Endodermal cell (in vitro differentiated cells): ENCODE measurements around the gene ZNF70. TPM values are rescaled to one million over a fixed set of nuclear protein-coding genes. Genes with fewer than 3 reads are reported as not detected.
A peak's percentile ranks its signal among the peaks of the same experiment; 100 is the strongest.

ENCODE experiments used
- DNase-seq: peaks from one replicate; pipeline ENCODE4 v3.0.0-alpha.2; 2017
- H3K27ac ChIP-seq: 2 replicates; pipeline ENCODE4 v1.5.1; 2013; ENCODE audit warnings: mild to moderate bottlenecking, low read depth, low read length, moderate library complexity
- H3K27me3 ChIP-seq: 2 replicates; pipeline ENCODE4 v1.6.1; 2013; ENCODE audit warnings: mild to moderate bottlenecking, low read length, moderate library complexity; ENCODE audit not compliant: insufficient read depth, control insufficient read depth, poor library complexity, severe bottlenecking
- H3K36me3 ChIP-seq: 2 replicates; pipeline ENCODE4 v1.7.0; 2013; ENCODE audit warnings: mild to moderate bottlenecking, low read length, moderate library complexity; ENCODE audit not compliant: control insufficient read depth, insufficient read depth
- H3K4me1 ChIP-seq: one replicate; pipeline ENCODE4 v1.7.0; 2013; ENCODE audit warnings: low read length; ENCODE audit not compliant: control insufficient read depth, insufficient read depth
- H3K4me3 ChIP-seq: 2 replicates; pipeline ENCODE4 v1.5.1; 2013; ENCODE audit warnings: mild to moderate bottlenecking, low read length, moderate library complexity
- H3K9ac ChIP-seq: 2 replicates; pipeline ENCODE4 v1.6.1; 2013; ENCODE audit warnings: mild to moderate bottlenecking, low read length, moderate library complexity; ENCODE audit not compliant: poor library complexity, severe bottlenecking; ENCODE audit errors: extremely low read depth
- H3K9me3 ChIP-seq: 2 replicates; pipeline ENCODE4 v1.6.1; 2013; ENCODE audit warnings: mild to moderate bottlenecking, low read length, moderate library complexity; ENCODE audit not compliant: control insufficient read depth
- H3K27ac Mint-ChIP-seq: 2 replicates; pipeline ENCODE4 v1.8.0; 2020; ENCODE audit warnings: mixed read lengths
- H3K27me3 Mint-ChIP-seq: 2 replicates; pipeline ENCODE4 v1.8.0; 2021; ENCODE audit warnings: mild to moderate bottlenecking, mixed read lengths; ENCODE audit not compliant: insufficient read depth
- H3K36me3 Mint-ChIP-seq: 2 replicates; pipeline ENCODE4 v1.8.0; 2020; ENCODE audit warnings: low read depth, mixed read lengths
- H3K4me1 Mint-ChIP-seq: 2 replicates; pipeline ENCODE4 v1.8.0; 2020; ENCODE audit warnings: mixed read lengths
- H3K4me3 Mint-ChIP-seq: 2 replicates; pipeline ENCODE4 v1.8.0; 2020; ENCODE audit warnings: mild to moderate bottlenecking, moderate library complexity, mixed read lengths
- H3K9me3 Mint-ChIP-seq: 2 replicates; pipeline ENCODE4 v1.8.0; 2020; ENCODE audit warnings: mild to moderate bottlenecking, mixed read lengths
- CTCF ChIP-seq: fragments of 200-600 bp; sonication (generic); conservative IDR thresholded peaks from 2 replicates; pipeline ENCODE4 v1.5.0; 2021; ENCODE audit warnings: antibody characterized with exemption, mild to moderate bottlenecking
- WGBS, 2 experiments: methylation state at CpG; one replicate each; pipeline versions ENCODE4 v1.1.5 to v1.1.7; 2013; ENCODE audit warnings: missing lambda C conversion rate in 2 of 2, mixed read lengths in 1 of 2; ENCODE audit not compliant: insufficient coverage in 1 of 2, insufficient read length in 1 of 2; 5-methylcytosine and 5-hydroxymethylcytosine counted together
- long read RNA-seq, 4 experiments: library from polyadenylated mRNA in 2 of 4; library from RNA in 1 of 4; library from capped mRNA in 1 of 4; stranded (forward) in 3 of 4; unstranded in 1 of 4; transcript quantifications; one replicate each; pipeline ENCODE4 v2.0.0, GENCODE V29; 2020 to 2021; ENCODE audit warnings: inconsistent platforms in 1 of 4
- polyA plus RNA-seq, 2 experiments: library from polyadenylated mRNA; stranded (reverse); fragments of 50-300 nt; gene quantifications; one replicate each; pipeline ENCODE4 v1.2.3, GENCODE V29; 2013
- total RNA-seq, 2 donors: library from RNA; stranded (reverse); fragmentation: NEBNext Ultra II Directional in 1 of 2; extraction: Animal tissue kit (Norgen Biotek cat#: 25700) in 1 of 2; gene quantifications; 2 replicates in 1 of 2; 3 replicates in 1 of 2; pipeline ENCODE4 v1.2.1, GENCODE V29; 2021

ZNF70 gene
- 1 to 10 TPM; 4.7 to 5.7 TPM for total RNA-seq
- polyA plus RNA-seq (2013, experiment 1 of 2): 4.4 TPM
- 3.8 TPM for polyA plus RNA-seq (2013, experiment 2 of 2)
- long read RNA-seq, experiment 1: 0 reads
- long read RNA-seq, experiment 2, full-length matches to known transcripts: 4 of 6 reads
- long read RNA-seq, experiment 2, partial matches to known transcripts: 0 of 6 reads
- long read RNA-seq, experiment 2, other reads (novel, unspliced or antisense): 2 of 6 reads
- long read RNA-seq, experiment 3, full-length matches to known transcripts: 1 of 2 reads
- long read RNA-seq, experiment 3, partial matches to known transcripts: 0 of 2 reads
- long read RNA-seq, experiment 3, other reads (novel, unspliced or antisense): 1 of 2 reads
- long read RNA-seq, experiment 4: 0 reads

- Mint-ChIP-seq H3K27me3 (no peaks in the 10 kb centered on the region), H3K27ac (peak within 1 kb of the TSS; percentile 91), H3K36me3 (peaks cover 5% of the 10 kb centered on the region), H3K4me3 (peak within 1 kb of the TSS; percentile 65), H3K4me1 (peaks cover 10% of the 10 kb centered on the region), H3K9me3 (no peaks in the 10 kb centered on the region)
- H3K9ac ChIP-seq: peak within 1 kb of the TSS; percentile 80
- no peaks in the 10 kb centered on the region for H3K9me3 ChIP-seq
- peak within 1 kb of the TSS; percentile 83 for H3K27ac ChIP-seq
- TF ChIP-seq CTCF: peak; percentile 17
- no peaks in the 10 kb centered on the region for H3K36me3 ChIP-seq
- H3K4me1 ChIP-seq: no peaks in the 10 kb centered on the region
- peak within 1 kb of the TSS; percentile 93 for H3K4me3 ChIP-seq
- peak; percentile 96 for DNase-seq
- WGBS, 2 experiments: 0 to 3% methylated on average over 10 to 78 of the region's 78 CpGs
- no peaks in the 10 kb centered on the region for H3K27me3 ChIP-seq
Measured at GRCh38 chr22:23750714-23751440, at the start of gene ZNF70. Gene ZNF70, minus strand, starts transcription at chr22:23751112. Its CDS starts 5,972 bp downstream, at chr22:23745140.

GRCh38 chr22:23796461-23796860, 45.5 kb upstream of the ZNF70 start:
- peaks cover 10% of the 10 kb centered on the region for H3K4me1 Mint-ChIP-seq
- no peak for DNase-seq
- Histone ChIP-seq H3K4me3 (no peak overlapping the region), H3K9ac (no peak overlapping the region), H3K27me3 (no peaks in the 10 kb centered on the region), H3K36me3 (peaks cover 79% of the 10 kb centered on the region), H3K4me1 (peaks cover 6% of the 10 kb centered on the region), H3K27ac (no peak overlapping the region), H3K9me3 (no peaks in the 10 kb centered on the region)
- peaks cover 81% of the 10 kb centered on the region for H3K36me3 Mint-ChIP-seq
- no peak for TF ChIP-seq CTCF
- H3K27ac Mint-ChIP-seq: no peak overlapping the region
- H3K4me3 Mint-ChIP-seq: no peak overlapping the region
- 92 to 100% methylated on average over 3 to 5 of the region's 5 CpGs for WGBS, 2 experiments
- no peaks in the 10 kb centered on the region for H3K27me3 Mint-ChIP-seq
- no peaks in the 10 kb centered on the region for H3K9me3 Mint-ChIP-seq

GRCh38 chr22:23793326-23793725, 42.4 kb upstream of the ZNF70 start:
- peak overlapping the region; percentile 37 for H3K27ac Mint-ChIP-seq
- H3K9ac ChIP-seq: no peak overlapping the region
- peak; percentile 57 for DNase-seq
- H3K27me3 ChIP-seq: no peaks in the 10 kb centered on the region
- no peaks in the 10 kb centered on the region for H3K9me3 ChIP-seq
- peak; percentile 37 for TF ChIP-seq CTCF
- peaks cover 63% of the 10 kb centered on the region for H3K36me3 ChIP-seq
- no peaks in the 10 kb centered on the region for H3K27me3 Mint-ChIP-seq
- peaks cover 14% of the 10 kb centered on the region for H3K4me1 ChIP-seq
- 94 to 95% methylated on average over 7 to 8 of the region's 8 CpGs for WGBS, 2 experiments
- peaks cover 26% of the 10 kb centered on the region for H3K4me1 Mint-ChIP-seq
- H3K4me3 ChIP-seq: no peak overlapping the region
- H3K27ac ChIP-seq: no peak overlapping the region
- no peak overlapping the region for H3K4me3 Mint-ChIP-seq
- peaks cover 60% of the 10 kb centered on the region for H3K36me3 Mint-ChIP-seq
- no peaks in the 10 kb centered on the region for H3K9me3 Mint-ChIP-seq
